ENCODE results near the gene NBEAL2.

The NBEAL2 gene

GRCh38 chr3:46938118-46938517, 41.3 kb upstream of the NBEAL2 start:
- H3K27me3 ChIP-seq (replicated peaks in 2 of 5; ENCODE audit: control insufficient read depth in 4 of 5, insufficient read depth in 5 of 5, low read length in 4 of 5), result no peaks in the 10 kb centered on the region
- ChIA-PET POLR2A (no interaction called here), CTCF (interaction anchor here (1.0 to 2.9 kb wide), 4 partner anchors 7 to 11 kb away, joined by 3 to 14 read pairs (median 8); no protein-coding TSS in a partner anchor)
- H3K4me1 ChIP-seq (ENCODE audit: control extremely low read depth in 1 of 4, control insufficient read depth in 4 of 4, insufficient read depth in 4 of 4, low read length in 3 of 4), result peaks cover 7 to 59% (median 26%) of the 10 kb centered on the region in 4 experiments
- WGBS (ENCODE audit: insufficient coverage), result 100% methylated on average over 2 of the region's 2 CpGs
- peaks cover 12 to 84% (median 40%) of the 10 kb centered on the region in 4 experiments for H3K36me3 ChIP-seq (ENCODE audit: control insufficient read depth in 4 of 4, insufficient read depth in 4 of 4, low read length in 3 of 4)
- H3K27ac ChIP-seq (ENCODE audit: insufficient read depth in 1 of 2, low read depth in 1 of 2, low read length in 2 of 2, poor library complexity in 1 of 2, severe bottlenecking in 2 of 2), result no peak overlapping the region
- H3K9me3 ChIP-seq (ENCODE audit: control extremely low read depth in 1 of 5, control insufficient read depth in 4 of 5, insufficient read depth in 2 of 5, low read depth in 1 of 5, low read length in 4 of 5), result no peaks in the 10 kb centered on the region
- no peak for DNase-seq
- H3K4me3 ChIP-seq (ENCODE audit: control insufficient read depth in 1 of 7, extremely low read depth in 1 of 7, insufficient read depth in 4 of 7, low read depth in 2 of 7, low read length in 6 of 7), result no peak overlapping the region

GRCh38 chr3:46939578-46940445, 39.7 kb upstream of the NBEAL2 start:
- peaks cover 9 to 90% (median 39%) of the 10 kb centered on the region in 4 experiments for H3K36me3 ChIP-seq (ENCODE audit: control insufficient read depth in 4 of 4, insufficient read depth in 4 of 4, low read length in 3 of 4)
- no peak for DNase-seq
- WGBS (ENCODE audit: insufficient coverage), result 87% methylated on average over 10 of the region's 12 CpGs
- H3K27ac ChIP-seq (ENCODE audit: insufficient read depth in 1 of 2, low read depth in 1 of 2, low read length in 2 of 2, poor library complexity in 1 of 2, severe bottlenecking in 2 of 2), result peak overlapping the region in 1 of 2 experiments; percentile 35
- no peaks in the 10 kb centered on the region for H3K9me3 ChIP-seq (ENCODE audit: control extremely low read depth in 1 of 5, control insufficient read depth in 4 of 5, insufficient read depth in 2 of 5, low read depth in 1 of 5, low read length in 4 of 5)
- ChIA-PET CTCF (interaction anchor here (0.8 to 2.9 kb wide), 3 partner anchors 8 to 14 kb away, joined by 3 to 14 read pairs (median 12); no protein-coding TSS in a partner anchor), POLR2A (no interaction called here)
- no peaks in the 10 kb centered on the region for H3K27me3 ChIP-seq (replicated peaks in 2 of 5; ENCODE audit: control insufficient read depth in 4 of 5, insufficient read depth in 5 of 5, low read length in 4 of 5)
- H3K4me3 ChIP-seq (ENCODE audit: control insufficient read depth in 1 of 7, extremely low read depth in 1 of 7, insufficient read depth in 4 of 7, low read depth in 2 of 7, low read length in 6 of 7), result no peak overlapping the region
- peaks cover under 1 to 45% (median 14%) of the 10 kb centered on the region in 4 experiments for H3K4me1 ChIP-seq (ENCODE audit: control extremely low read depth in 1 of 4, control insufficient read depth in 4 of 4, insufficient read depth in 4 of 4, low read length in 3 of 4)

GRCh38 chr3:46942076-46942475, 37.4 kb upstream of the NBEAL2 start:
- 98% methylated on average over 7 of the region's 7 CpGs for WGBS (ENCODE audit: insufficient coverage)
- Histone ChIP-seq H3K27ac (ENCODE audit: insufficient read depth in 1 of 2, low read depth in 1 of 2, low read length in 2 of 2, poor library complexity in 1 of 2, severe bottlenecking in 2 of 2) (no peak overlapping the region), H3K9me3 (ENCODE audit: control extremely low read depth in 1 of 5, control insufficient read depth in 4 of 5, insufficient read depth in 2 of 5, low read depth in 1 of 5, low read length in 4 of 5) (no peaks in the 10 kb centered on the region), H3K27me3 (replicated peaks in 2 of 5; ENCODE audit: control insufficient read depth in 4 of 5, insufficient read depth in 5 of 5, low read length in 4 of 5) (no peaks in the 10 kb centered on the region), H3K36me3 (ENCODE audit: control insufficient read depth in 4 of 4, insufficient read depth in 4 of 4, low read length in 3 of 4) (peaks cover 9 to 85% (median 33%) of the 10 kb centered on the region in 4 experiments), H3K4me1 (ENCODE audit: control extremely low read depth in 1 of 4, control insufficient read depth in 4 of 4, insufficient read depth in 4 of 4, low read length in 3 of 4) (peaks cover 0 to 25% (median 16%) of the 10 kb centered on the region in 4 experiments), H3K4me3 (ENCODE audit: control insufficient read depth in 1 of 7, extremely low read depth in 1 of 7, insufficient read depth in 4 of 7, low read depth in 2 of 7, low read length in 6 of 7) (no peak overlapping the region)
- ChIA-PET POLR2A (no interaction called here), CTCF (interaction anchor here (0.9 to 1.8 kb wide), 6 partner anchors 11 to 58 kb away, joined by 3 to 5 read pairs (median 4); no protein-coding TSS in a partner anchor)
- no peak for DNase-seq

- no peak overlapping the region for H3K27ac ChIP-seq (ENCODE audit: insufficient read depth in 1 of 2, low read depth in 1 of 2, low read length in 2 of 2, poor library complexity in 1 of 2, severe bottlenecking in 2 of 2)
- H3K4me3 ChIP-seq (ENCODE audit: control insufficient read depth in 1 of 7, extremely low read depth in 1 of 7, insufficient read depth in 4 of 7, low read depth in 2 of 7, low read length in 6 of 7), result no peak overlapping the region
- WGBS (ENCODE audit: insufficient coverage), result 96% methylated on average over 12 of the region's 12 CpGs
- no peak for DNase-seq
- POLR2A ChIA-PET, result no interaction called here
- peaks cover 5 to 85% (median 31%) of the 10 kb centered on the region in 4 experiments for H3K36me3 ChIP-seq (ENCODE audit: control insufficient read depth in 4 of 4, insufficient read depth in 4 of 4, low read length in 3 of 4)
- peaks cover 2 to 27% (median 22%) of the 10 kb centered on the region in 4 experiments for H3K4me1 ChIP-seq (ENCODE audit: control extremely low read depth in 1 of 4, control insufficient read depth in 4 of 4, insufficient read depth in 4 of 4, low read length in 3 of 4)
- H3K27me3 ChIP-seq (replicated peaks in 2 of 5; ENCODE audit: control insufficient read depth in 4 of 5, insufficient read depth in 5 of 5, low read length in 4 of 5), result no peaks in the 10 kb centered on the region
- H3K9me3 ChIP-seq (ENCODE audit: control extremely low read depth in 1 of 5, control insufficient read depth in 4 of 5, insufficient read depth in 2 of 5, low read depth in 1 of 5, low read length in 4 of 5), result no peaks in the 10 kb centered on the region
- CTCF ChIA-PET, result interaction anchor here (0.9 to 1.8 kb wide), 5 partner anchors 12 to 57 kb away, joined by 3 to 5 read pairs (median 3); no protein-coding TSS in a partner anchor
Observed at GRCh38 chr3:46942481-46943236, 36.8 kb upstream of the NBEAL2 start.

- Histone ChIP-seq H3K9me3 (ENCODE audit: control extremely low read depth in 1 of 5, control insufficient read depth in 4 of 5, insufficient read depth in 2 of 5, low read depth in 1 of 5, low read length in 4 of 5) (no peaks in the 10 kb centered on the region), H3K36me3 (ENCODE audit: control insufficient read depth in 4 of 4, insufficient read depth in 4 of 4, low read length in 3 of 4) (peaks cover 2 to 86% (median 27%) of the 10 kb centered on the region in 4 experiments), H3K4me3 (ENCODE audit: control insufficient read depth in 1 of 7, extremely low read depth in 1 of 7, insufficient read depth in 4 of 7, low read depth in 2 of 7, low read length in 6 of 7) (no peak overlapping the region), H3K27me3 (replicated peaks in 2 of 5; ENCODE audit: control insufficient read depth in 4 of 5, insufficient read depth in 5 of 5, low read length in 4 of 5) (no peaks in the 10 kb centered on the region), H3K4me1 (ENCODE audit: control extremely low read depth in 1 of 4, control insufficient read depth in 4 of 4, insufficient read depth in 4 of 4, low read length in 3 of 4) (peaks cover 6 to 36% (median 31%) of the 10 kb centered on the region in 4 experiments), H3K27ac (ENCODE audit: insufficient read depth in 1 of 2, low read depth in 1 of 2, low read length in 2 of 2, poor library complexity in 1 of 2, severe bottlenecking in 2 of 2) (no peak overlapping the region)
- POLR2A ChIA-PET, result no interaction called here
- CTCF ChIA-PET, result interaction anchor here (1.1 to 1.8 kb wide), 2 partner anchors 15 kb away, joined by 3 to 5 read pairs; no protein-coding TSS in a partner anchor
- 92% methylated on average over 9 of the region's 12 CpGs for WGBS (ENCODE audit: insufficient coverage)
- no peak for DNase-seq
Observed at GRCh38 chr3:46943237-46944187, 36.0 kb upstream of the NBEAL2 start.

GRCh38 chr3:46944191-46944590, 35.3 kb upstream of the NBEAL2 start:
- H3K4me1 ChIP-seq (ENCODE audit: control extremely low read depth in 1 of 4, control insufficient read depth in 4 of 4, insufficient read depth in 4 of 4, low read length in 3 of 4), result peaks cover 8 to 42% (median 37%) of the 10 kb centered on the region in 4 experiments
- CTCF ChIA-PET, result interaction anchor here (1.1 to 1.7 kb wide), 2 partner anchors 8 to 15 kb away, joined by 3 to 7 read pairs; no protein-coding TSS in a partner anchor

More at GRCh38 chr3:46944191-46944590, 35.3 kb upstream of the NBEAL2 start:
- H3K4me3 ChIP-seq (ENCODE audit: control insufficient read depth in 1 of 7, extremely low read depth in 1 of 7, insufficient read depth in 4 of 7, low read depth in 2 of 7, low read length in 6 of 7), result no peak overlapping the region
- no peak overlapping the region for H3K27ac ChIP-seq (ENCODE audit: insufficient read depth in 1 of 2, low read depth in 1 of 2, low read length in 2 of 2, poor library complexity in 1 of 2, severe bottlenecking in 2 of 2)
- no peak for DNase-seq
- POLR2A ChIA-PET, result no interaction called here
- over 99% methylated on average over 8 of the region's 8 CpGs for WGBS (ENCODE audit: insufficient coverage)
- no peaks in the 10 kb centered on the region for H3K27me3 ChIP-seq (replicated peaks in 2 of 5; ENCODE audit: control insufficient read depth in 4 of 5, insufficient read depth in 5 of 5, low read length in 4 of 5)
- H3K36me3 ChIP-seq (ENCODE audit: control insufficient read depth in 4 of 4, insufficient read depth in 4 of 4, low read length in 3 of 4), result peaks cover 2 to 79% (median 22%) of the 10 kb centered on the region in 4 experiments
- no peaks in the 10 kb centered on the region for H3K9me3 ChIP-seq (ENCODE audit: control extremely low read depth in 1 of 5, control insufficient read depth in 4 of 5, insufficient read depth in 2 of 5, low read depth in 1 of 5, low read length in 4 of 5)

Data from common myeloid progenitor, CD34-positive (primary cell).